Vagina (tissue), 2 donors: Measurements from ENCODE around the gene SUN1.

Source experiments
- POLR2A ChIP-seq, 2 donors: fragments of 450-650 bp; IDR thresholded peaks; one replicate each; pipeline ENCODE4 v1.6.1; 2017; ENCODE audit warnings: antibody characterized with exemption in 2 of 2, mild to moderate bottlenecking in 2 of 2, moderate library complexity in 2 of 2
- POLR2AphosphoS5 ChIP-seq, 2 donors: sonication (generic); formaldehyde crosslinking; IDR thresholded peaks; one replicate each; pipeline ENCODE4 v1.9.0; 2017; ENCODE audit warnings: antibody characterized with exemption in 2 of 2, mild to moderate bottlenecking in 2 of 2, low read depth in 1 of 2; ENCODE audit not compliant: insufficient read depth in 1 of 2
- TF ChIP-seq, protein P1 (sequence below), 3 experiments: fragments of 450-650 bp in 2 of 3; fragments of 200-600 bp in 1 of 3; sonication (generic) in 1 of 3; IDR thresholded peaks; one replicate each; pipeline ENCODE4 v1.5.1; 2017 to 2019; ENCODE audit warnings: antibody characterized with exemption in 3 of 3, mild to moderate bottlenecking in 2 of 3, moderate library complexity in 2 of 3

GRCh38 chr7:805261-805660 lies 27.0 kb upstream of the SUN1 start:
- TF ChIP-seq, protein P1, sequence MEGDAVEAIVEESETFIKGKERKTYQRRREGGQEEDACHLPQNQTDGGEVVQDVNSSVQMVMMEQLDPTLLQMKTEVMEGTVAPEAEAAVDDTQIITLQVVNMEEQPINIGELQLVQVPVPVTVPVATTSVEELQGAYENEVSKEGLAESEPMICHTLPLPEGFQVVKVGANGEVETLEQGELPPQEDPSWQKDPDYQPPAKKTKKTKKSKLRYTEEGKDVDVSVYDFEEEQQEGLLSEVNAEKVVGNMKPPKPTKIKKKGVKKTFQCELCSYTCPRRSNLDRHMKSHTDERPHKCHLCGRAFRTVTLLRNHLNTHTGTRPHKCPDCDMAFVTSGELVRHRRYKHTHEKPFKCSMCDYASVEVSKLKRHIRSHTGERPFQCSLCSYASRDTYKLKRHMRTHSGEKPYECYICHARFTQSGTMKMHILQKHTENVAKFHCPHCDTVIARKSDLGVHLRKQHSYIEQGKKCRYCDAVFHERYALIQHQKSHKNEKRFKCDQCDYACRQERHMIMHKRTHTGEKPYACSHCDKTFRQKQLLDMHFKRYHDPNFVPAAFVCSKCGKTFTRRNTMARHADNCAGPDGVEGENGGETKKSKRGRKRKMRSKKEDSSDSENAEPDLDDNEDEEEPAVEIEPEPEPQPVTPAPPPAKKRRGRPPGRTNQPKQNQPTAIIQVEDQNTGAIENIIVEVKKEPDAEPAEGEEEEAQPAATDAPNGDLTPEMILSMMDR (IDR thresholded peaks at IDR 0.05): no peak
- TF ChIP-seq POLR2A (IDR thresholded peaks at IDR 0.05) (no peak), POLR2AphosphoS5 (IDR thresholded peaks at IDR 0.05; ENCODE audit: insufficient read depth in 1 of 2, low read depth in 1 of 2) (peak; percentile 62 to 86)
